HepG2 (cell line): ENCODE data around the gene NHERF2. TPM values are rescaled to one million over a fixed set of nuclear protein-coding genes. Genes with fewer than 3 reads are reported as not detected.

Source experiments
- AHDC1 ChIP-seq: sonication (generic); formaldehyde crosslinking; IDR thresholded peaks from 2 replicates; pipeline ENCODE4 v1.5.1; 2020; ENCODE audit warnings: mild to moderate bottlenecking, missing genetic modification reagents, borderline replicate concordance
- CBX1 ChIP-seq: IDR thresholded peaks from one replicate; pipeline ENCODE4 v1.6.1; 2016; ENCODE audit warnings: antibody characterized with exemption, low read depth
- DNMT1 ChIP-seq: sonication (generic); formaldehyde crosslinking; IDR thresholded peaks from 2 replicates; pipeline ENCODE4 v1.5.1; 2020; ENCODE audit warnings: mild to moderate bottlenecking, missing genetic modification reagents
- GTF3A ChIP-seq: sonication (generic); formaldehyde crosslinking; conservative IDR thresholded peaks from 2 replicates; pipeline ENCODE4 v1.4.0; 2020; ENCODE audit warnings: mild to moderate bottlenecking, missing genetic modification reagents
- HNRNPLL ChIP-seq: fragments of 200-400 bp; formaldehyde crosslinking; IDR thresholded peaks from 2 replicates; pipeline ENCODE4 v1.6.1; 2017; ENCODE audit warnings: mild to moderate bottlenecking, low read depth, low read length; ENCODE audit not compliant: poor library complexity, severe bottlenecking
- MXI1 ChIP-seq: IDR thresholded peaks from 3 replicates; pipeline ENCODE4 v1.6.1; 2012; ENCODE audit warnings: low read depth, low read length, inconsistent platforms, borderline replicate concordance
- SIN3B ChIP-seq: fragments of 150-350 bp; IDR thresholded peaks from 2 replicates; pipeline ENCODE4 v1.6.1; 2014; ENCODE audit warnings: low read length
- TIGD3 ChIP-seq: sonication (generic); formaldehyde crosslinking; IDR thresholded peaks from 2 replicates; pipeline ENCODE4 v1.5.1; 2020; ENCODE audit warnings: mild to moderate bottlenecking, missing genetic modification reagents, borderline replicate concordance
- ZBTB44 ChIP-seq: sonication (generic); formaldehyde crosslinking; IDR thresholded peaks from 2 replicates; pipeline ENCODE4 v1.4.0; 2020; ENCODE audit warnings: missing genetic modification reagents
- ZMYM4 ChIP-seq: sonication (generic); formaldehyde crosslinking; IDR thresholded peaks from 2 replicates; pipeline ENCODE4 v1.8.1; 2023; ENCODE audit warnings: mild to moderate bottlenecking, missing genetic modification reagents
- ZNF121 ChIP-seq: sonication (generic); formaldehyde crosslinking; IDR thresholded peaks from 2 replicates; pipeline ENCODE4 v1.5.0; 2020; ENCODE audit warnings: mild to moderate bottlenecking, missing genetic modification reagents
- ZNF274 ChIP-seq: sonication (generic); formaldehyde crosslinking; IDR thresholded peaks from 2 replicates; pipeline ENCODE4 v1.5.1; 2020; ENCODE audit warnings: mild to moderate bottlenecking, missing genetic modification reagents
- ZNF331 ChIP-seq: sonication (generic); formaldehyde crosslinking; IDR thresholded peaks from 2 replicates; pipeline ENCODE4 v1.4.0; 2020; ENCODE audit warnings: missing genetic modification reagents
- ZNF44 ChIP-seq: sonication (generic); formaldehyde crosslinking; IDR thresholded peaks from 2 replicates; pipeline ENCODE4 v1.5.1; 2020; ENCODE audit warnings: mild to moderate bottlenecking, missing genetic modification reagents
- ZNF710 ChIP-seq: sonication (generic); formaldehyde crosslinking; IDR thresholded peaks from 2 replicates; pipeline ENCODE4 v1.5.0; 2020; ENCODE audit warnings: mild to moderate bottlenecking, missing genetic modification reagents, borderline replicate concordance
- ZNF747 ChIP-seq: sonication (generic); formaldehyde crosslinking; IDR thresholded peaks from 2 replicates; pipeline ENCODE4 v1.8.1; 2023; ENCODE audit warnings: missing genetic modification reagents, mild to moderate bottlenecking, borderline replicate concordance
- ZNF784 ChIP-seq: sonication (generic); formaldehyde crosslinking; IDR thresholded peaks from 2 replicates; pipeline ENCODE4 v1.5.1; 2020; ENCODE audit warnings: missing genetic modification reagents, mild to moderate bottlenecking, borderline replicate concordance
- polyA plus RNA-seq, 8 experiments: library from polyadenylated mRNA; depleted of rRNA in 3 of 8; stranded (reverse) in 7 of 8; unstranded in 1 of 8; fragments of >200 nt; fragmentation: Illumina TruSeq in 4 of 8; extraction: Trizol in 4 of 8; gene quantifications; 2 replicates each; pipeline versions ENCODE4 v1.2.1 to v1.2.3, GENCODE V29; 2011 to 2016; ENCODE audit warnings: low read depth in 4 of 8, missing spikeins in 1 of 8, mixed read lengths in 1 of 8; ENCODE audit not compliant: insufficient read depth in 1 of 8
- total RNA-seq, 5 experiments: library from RNA; depleted of rRNA; stranded (reverse); fragments of >200 nt; fragmentation: Illumina TruSeq; extraction: Trizol; gene quantifications; 2 replicates each; pipeline ENCODE4 v1.2.3, GENCODE V29; 2016; ENCODE audit warnings: low read depth in 1 of 5

Gene NHERF2
- total and polyA plus RNA-seq, 2 of the 13 experiments (the other 11 are each of a cell fraction or from before 2014, with no cell fraction given): 23.7 to 39.3 TPM

- TF ChIP-seq ZBTB44: no peak
- TF ChIP-seq ZMYM4 (CRISPR knock-in tag): peak; percentile 10; the same call in 1 of the 2 replicates
- TF ChIP-seq ZNF331: no peak
- 0 out of 2 replicates have a peak, but pooled peaks have one; percentile 52 for TF ChIP-seq DNMT1 (CRISPR knock-in tag)
- TF ChIP-seq MXI1: no peak
- TF ChIP-seq ZNF44 (CRISPR knock-in tag): 0 out of 2 replicates have a peak, but pooled peaks have one; percentile 64
- TF ChIP-seq AHDC1 (CRISPR knock-in tag): no peak
- TF ChIP-seq TIGD3 (CRISPR knock-in tag): 0 out of 2 replicates have a peak, but pooled peaks have one; percentile 32
- no peak for TF ChIP-seq GTF3A (CRISPR knock-in tag)
- no peak for TF ChIP-seq ZNF121
- no peak for TF ChIP-seq HNRNPLL
- TF ChIP-seq ZNF274 (CRISPR knock-in tag): 0 out of 2 replicates have a peak, but pooled peaks have one; percentile 15
- no peak for TF ChIP-seq ZNF784 (CRISPR knock-in tag)
- TF ChIP-seq ZNF710: 0 out of 2 replicates have a peak, but pooled peaks have one; percentile 0
- TF ChIP-seq CBX1: no peak
- no peak for TF ChIP-seq ZNF747
- no peak for TF ChIP-seq SIN3B
Observed at GRCh38 chr16:2040041-2040786, 13.5 kb downstream of the NHERF2 start (continued).
